GM12875 (cell line): ENCODE data around the gene SHOC2.

Experiments used
- H3K4me3 ChIP-seq: one replicate; pipeline ENCODE4 v1.5.1; 2011; ENCODE audit warnings: low read depth, low read length, control low read depth
- TF ChIP-seq, protein P1 (sequence below): IDR thresholded peaks from 2 replicates; pipeline ENCODE4 v1.5.1; 2011; ENCODE audit warnings: low read depth, mild to moderate bottlenecking, control low read depth, inconsistent platforms, low read length, moderate library complexity, borderline replicate concordance; ENCODE audit not compliant: insufficient read depth

SHOC2 gene

DNA sequence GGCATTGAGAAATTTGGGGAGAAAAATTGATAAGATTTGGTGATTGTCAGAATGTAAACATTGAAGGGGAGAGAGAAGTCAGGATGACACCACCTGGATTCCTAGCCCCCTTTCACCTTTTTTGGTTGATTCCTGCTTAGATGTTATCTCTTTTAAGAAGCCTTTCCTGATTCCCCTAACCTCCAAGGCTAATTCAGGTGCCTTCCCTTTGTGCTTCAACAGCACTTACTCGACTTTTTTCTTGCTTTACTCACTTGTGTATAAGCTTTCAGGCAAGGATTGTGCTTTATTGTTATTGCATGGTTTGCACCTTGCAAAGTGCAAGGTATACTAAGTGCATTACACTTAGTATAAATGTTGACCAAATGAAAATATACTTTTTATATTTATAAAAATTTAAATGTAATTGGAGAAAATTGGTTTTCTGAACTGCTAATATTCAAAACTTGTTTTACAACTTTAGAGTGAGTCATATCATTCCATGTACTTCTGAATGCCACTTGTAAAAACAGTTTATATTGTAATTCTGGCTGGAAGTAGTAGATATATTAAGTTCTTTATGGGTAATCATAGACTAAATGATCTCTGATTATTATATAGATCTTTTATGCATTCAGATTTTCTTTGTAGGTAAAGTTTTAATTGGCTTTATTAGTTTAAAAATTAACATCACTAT is 13.2 kb downstream of the SHOC2 start:
- H3K4me3 ChIP-seq, result no peak overlapping the region
- TF ChIP-seq, protein P1, sequence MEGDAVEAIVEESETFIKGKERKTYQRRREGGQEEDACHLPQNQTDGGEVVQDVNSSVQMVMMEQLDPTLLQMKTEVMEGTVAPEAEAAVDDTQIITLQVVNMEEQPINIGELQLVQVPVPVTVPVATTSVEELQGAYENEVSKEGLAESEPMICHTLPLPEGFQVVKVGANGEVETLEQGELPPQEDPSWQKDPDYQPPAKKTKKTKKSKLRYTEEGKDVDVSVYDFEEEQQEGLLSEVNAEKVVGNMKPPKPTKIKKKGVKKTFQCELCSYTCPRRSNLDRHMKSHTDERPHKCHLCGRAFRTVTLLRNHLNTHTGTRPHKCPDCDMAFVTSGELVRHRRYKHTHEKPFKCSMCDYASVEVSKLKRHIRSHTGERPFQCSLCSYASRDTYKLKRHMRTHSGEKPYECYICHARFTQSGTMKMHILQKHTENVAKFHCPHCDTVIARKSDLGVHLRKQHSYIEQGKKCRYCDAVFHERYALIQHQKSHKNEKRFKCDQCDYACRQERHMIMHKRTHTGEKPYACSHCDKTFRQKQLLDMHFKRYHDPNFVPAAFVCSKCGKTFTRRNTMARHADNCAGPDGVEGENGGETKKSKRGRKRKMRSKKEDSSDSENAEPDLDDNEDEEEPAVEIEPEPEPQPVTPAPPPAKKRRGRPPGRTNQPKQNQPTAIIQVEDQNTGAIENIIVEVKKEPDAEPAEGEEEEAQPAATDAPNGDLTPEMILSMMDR, result no peak

DNA sequence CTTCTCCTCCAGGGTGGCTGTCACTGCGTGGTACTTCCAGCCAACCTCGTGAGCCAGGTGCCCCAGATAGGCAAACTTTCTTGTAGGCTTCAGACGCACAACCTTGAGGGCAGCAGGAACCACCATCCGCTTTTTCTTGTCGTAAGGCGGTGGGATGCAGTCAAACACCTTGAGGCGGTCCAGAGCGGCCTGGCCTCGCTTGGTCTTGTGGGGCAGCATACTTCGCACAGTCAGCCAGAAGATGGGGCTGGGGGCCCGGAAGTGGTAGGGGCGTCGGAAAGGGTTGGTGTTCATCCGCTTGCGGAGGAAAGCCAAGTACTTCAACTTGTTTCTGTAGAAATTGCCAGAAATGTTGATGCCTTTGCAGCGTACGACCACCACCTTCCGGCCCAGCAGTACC is 17.4 kb downstream of the SHOC2 start:
- TF ChIP-seq, protein P1, result no peak
- H3K4me3 ChIP-seq, result no peak overlapping the region

DNA sequence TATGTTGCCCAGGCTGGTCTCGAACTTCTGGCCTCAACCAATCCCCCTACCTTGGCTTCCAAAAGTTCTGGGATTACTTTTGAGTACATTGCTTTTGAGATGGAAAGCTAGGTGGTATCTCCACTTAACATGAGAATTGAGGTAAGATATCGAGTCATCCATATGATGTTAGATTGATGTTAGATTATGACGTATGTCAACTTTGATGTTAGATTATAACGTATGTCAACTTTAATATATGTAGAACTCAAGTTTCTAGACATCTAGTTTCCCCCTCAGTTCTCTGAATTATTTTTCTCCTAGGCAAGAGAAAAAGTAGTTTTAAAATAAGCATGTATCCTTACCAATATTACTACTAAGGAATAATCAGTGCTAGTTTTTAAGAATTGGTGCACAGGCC is 20.0 kb downstream of the SHOC2 start:
- TF ChIP-seq, protein P1, result no peak

DNA sequence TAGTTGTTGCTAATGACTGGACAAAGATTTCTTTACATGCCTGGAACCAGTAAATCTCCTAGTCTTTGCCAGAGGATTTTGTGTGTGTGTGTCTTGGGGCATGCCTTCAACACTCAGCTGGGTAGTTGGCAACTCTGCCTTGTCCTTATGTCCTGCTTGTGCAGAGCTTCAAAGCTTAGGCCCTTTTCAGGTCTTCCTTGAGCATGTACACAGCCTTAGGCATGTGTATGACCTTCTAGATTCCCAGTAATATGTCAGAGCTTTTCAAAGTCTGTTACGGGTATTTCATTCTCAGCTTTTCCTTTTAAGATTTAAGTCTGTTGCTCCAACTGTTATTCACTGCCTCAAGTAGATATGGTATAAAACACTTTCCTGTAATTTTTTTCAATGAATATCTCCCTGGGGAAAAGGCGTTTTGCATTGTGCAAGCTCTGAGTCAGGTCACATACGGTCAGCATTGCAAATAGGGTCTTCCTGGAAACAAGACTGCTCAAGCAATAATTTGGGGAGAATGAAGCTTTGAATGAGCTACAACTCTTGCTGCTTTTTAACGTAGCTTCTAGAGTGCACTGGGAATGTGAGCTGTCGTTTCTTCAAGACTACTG is 25.5 kb downstream of the SHOC2 start:
- H3K4me3 ChIP-seq, result no peak overlapping the region
- TF ChIP-seq, protein P1, result no peak

More for the DNA sequence above, 20.0 kb downstream of the SHOC2 start:
- H3K4me3 ChIP-seq, result no peak overlapping the region

DNA sequence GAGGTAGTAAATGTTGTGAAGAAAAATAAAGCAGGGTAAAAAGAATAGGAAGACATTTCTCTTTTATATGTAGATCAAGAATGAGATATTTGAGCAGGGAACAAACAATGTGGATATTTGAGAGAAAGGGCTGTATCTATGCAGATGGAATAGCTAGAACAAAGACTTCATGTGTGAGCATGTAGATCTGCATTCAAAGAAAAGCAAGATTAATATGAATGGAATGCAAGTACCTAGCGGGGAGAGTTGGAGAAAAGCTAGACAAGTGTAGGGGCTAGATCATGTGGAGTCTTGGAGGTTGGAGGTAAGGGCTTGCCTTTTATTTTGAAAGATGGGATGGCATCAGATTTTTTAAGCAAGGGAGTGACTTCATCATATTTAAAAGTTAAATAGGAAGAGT is 27.1 kb downstream of the SHOC2 start:
- TF ChIP-seq, protein P1, result no peak
- H3K4me3 ChIP-seq, result no peak overlapping the region

DNA sequence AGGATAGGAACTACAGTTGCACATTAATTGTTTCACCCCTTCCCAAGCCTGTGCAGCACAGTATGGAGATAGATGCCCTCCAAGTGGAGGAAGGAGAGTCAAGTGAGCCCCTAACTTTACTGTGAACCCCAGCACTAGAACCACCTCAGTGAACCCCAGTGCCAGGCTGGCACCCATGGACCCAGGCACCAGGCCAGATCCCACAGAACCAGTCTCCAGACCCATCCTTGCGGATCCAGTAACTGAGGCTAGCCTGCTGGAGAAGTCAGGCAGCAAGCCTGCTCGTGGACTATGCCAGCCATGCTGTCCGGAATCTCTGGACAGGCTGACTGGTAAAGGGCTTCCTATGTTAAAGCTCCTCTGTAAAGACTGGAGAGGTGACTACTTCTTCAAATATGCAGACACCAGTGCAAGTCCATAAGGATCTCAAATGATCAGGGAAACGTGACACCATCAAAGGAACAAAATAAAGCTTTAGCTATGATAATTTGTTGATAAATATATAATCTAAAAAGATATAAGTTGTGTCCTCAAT is 27.7 kb downstream of the SHOC2 start:
- TF ChIP-seq, protein P1, result no peak
- H3K4me3 ChIP-seq, result no peak overlapping the region

DNA sequence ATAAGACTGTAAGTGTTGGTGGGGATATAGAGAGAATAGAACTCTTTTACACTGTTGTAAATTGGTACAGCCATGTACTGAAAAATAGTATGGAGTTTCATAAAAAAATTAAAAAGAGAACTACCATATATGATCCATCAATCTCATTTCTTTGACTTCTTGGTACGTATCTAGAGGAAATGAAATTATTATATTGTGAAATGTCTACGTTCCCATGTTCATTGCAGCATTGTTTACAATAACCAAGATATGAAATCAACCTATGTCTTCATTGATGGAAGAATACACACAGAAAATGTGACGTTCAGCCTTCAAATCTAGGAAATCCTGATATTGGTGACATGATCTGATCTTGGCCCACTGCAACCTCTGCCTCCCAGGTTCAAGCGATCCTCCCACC is 32.0 kb downstream of the SHOC2 start:
- no peak overlapping the region for H3K4me3 ChIP-seq
- TF ChIP-seq, protein P1, result no peak
